NCI-H1105 treated with DMSO at 0.1 percent for 48 hours (cell line): ENCODE results near the gene PARD3.
"Not testable (repeated sequence)": the region's sequence is repeated elsewhere in the genome, so short reads cannot be mapped to it uniquely, and the experiment has no call there.

Experiments
- DNase-seq: peaks from one replicate; lab custom pipeline; 2025; lab: John Stamatoyannopoulos, UW

The PARD3 gene

GRCh38 chr10:34423673-34424625 lies 391.1 kb downstream of the PARD3 start:
- DNase-seq = no peak

- DNase-seq = no peak
Observed at GRCh38 chr10:34420795-34421194, 394.3 kb downstream of the PARD3 start.

DNA sequence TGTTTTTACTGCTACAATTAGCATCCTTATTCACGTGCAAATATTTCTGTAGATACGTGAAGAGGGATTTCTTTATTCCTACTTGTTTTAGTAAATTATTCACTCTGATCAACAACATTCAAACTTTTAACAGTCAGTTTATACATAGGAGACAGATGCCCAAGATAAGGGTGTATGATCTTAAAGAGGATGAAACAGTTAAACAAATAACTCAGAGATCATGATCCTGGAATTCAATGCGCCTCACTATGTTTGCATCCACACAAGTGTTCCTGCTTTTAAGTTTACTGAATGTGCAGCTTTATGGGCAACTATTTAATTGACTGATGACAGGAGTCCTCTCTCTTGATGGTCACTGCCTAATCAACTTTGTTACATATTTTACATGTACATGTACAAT lies 394.8 kb downstream of the PARD3 start:
- DNase-seq = no peak

- no peak for DNase-seq
Observed at GRCh38 chr10:34415039-34415438, 400.1 kb downstream of the PARD3 start.

DNA sequence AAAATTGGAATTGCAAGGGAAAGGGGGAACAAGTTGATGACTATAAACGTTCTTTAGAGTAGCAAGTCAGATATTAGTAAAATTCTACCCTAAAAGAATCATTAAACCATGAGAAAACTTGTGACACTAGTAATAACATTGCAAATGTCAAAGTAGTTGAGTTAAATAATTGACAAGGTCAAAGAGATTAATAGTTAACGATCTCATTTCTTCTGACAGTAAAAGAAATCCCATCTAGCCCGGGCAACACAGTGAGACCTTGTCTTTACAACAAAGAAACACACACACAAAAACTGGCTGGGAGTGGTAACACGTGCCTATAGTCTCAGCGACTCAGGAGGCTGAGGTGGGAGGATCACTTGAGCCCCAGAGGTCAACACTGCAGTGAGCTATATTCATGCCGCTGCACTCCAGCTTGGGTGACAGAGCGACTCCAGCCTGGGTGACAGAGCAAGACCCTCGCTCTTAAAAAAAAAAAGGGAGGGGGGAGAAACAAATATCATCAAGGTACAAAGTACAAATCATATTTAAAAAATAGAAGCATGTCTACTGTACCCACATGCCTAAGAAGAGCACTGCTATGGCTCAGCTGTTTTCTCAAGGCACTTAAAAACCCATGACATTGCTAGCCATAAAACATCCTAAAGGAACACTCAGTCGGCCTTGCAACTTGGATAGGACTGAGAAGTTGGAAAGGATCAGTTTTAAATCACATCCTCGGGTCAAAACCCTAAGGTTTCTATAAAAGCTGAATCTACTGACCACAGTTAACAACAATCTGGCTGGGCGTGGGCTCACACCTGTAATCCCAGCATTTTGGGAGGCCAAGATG lies 401.1 kb downstream of the PARD3 start:
- DNase-seq = no peak

DNA sequence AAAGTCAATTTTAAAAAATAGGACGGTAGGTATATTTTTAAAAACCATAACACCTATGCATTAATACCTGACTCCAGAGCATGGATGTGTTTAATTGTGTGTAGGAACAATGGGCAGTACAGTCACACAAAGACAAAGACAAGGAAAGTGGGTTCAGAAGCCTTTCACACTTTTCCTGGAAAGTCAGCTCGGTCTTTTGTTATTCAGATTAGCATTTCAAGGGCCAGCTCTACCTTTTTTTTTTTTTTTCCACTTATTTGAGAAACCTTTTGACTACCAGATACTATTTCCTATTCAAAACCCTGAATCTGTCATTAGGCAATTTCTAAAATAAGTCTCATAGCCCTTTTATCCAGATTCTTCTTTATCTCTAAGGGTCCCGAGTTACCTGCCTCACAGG lies 401.9 kb downstream of the PARD3 start:
- DNase-seq = no peak

- no peak for DNase-seq
Observed at GRCh38 chr10:34408956-34409355, 406.1 kb downstream of the PARD3 start.

- no peak for DNase-seq
Observed at GRCh38 chr10:34408381-34408780, 406.7 kb downstream of the PARD3 start.

GRCh38 chr10:34407324-34407805 lies 407.7 kb downstream of the PARD3 start:
- DNase-seq = no peak

- no peak for DNase-seq
Observed at GRCh38 chr10:34406463-34407323, 408.4 kb downstream of the PARD3 start.

DNA sequence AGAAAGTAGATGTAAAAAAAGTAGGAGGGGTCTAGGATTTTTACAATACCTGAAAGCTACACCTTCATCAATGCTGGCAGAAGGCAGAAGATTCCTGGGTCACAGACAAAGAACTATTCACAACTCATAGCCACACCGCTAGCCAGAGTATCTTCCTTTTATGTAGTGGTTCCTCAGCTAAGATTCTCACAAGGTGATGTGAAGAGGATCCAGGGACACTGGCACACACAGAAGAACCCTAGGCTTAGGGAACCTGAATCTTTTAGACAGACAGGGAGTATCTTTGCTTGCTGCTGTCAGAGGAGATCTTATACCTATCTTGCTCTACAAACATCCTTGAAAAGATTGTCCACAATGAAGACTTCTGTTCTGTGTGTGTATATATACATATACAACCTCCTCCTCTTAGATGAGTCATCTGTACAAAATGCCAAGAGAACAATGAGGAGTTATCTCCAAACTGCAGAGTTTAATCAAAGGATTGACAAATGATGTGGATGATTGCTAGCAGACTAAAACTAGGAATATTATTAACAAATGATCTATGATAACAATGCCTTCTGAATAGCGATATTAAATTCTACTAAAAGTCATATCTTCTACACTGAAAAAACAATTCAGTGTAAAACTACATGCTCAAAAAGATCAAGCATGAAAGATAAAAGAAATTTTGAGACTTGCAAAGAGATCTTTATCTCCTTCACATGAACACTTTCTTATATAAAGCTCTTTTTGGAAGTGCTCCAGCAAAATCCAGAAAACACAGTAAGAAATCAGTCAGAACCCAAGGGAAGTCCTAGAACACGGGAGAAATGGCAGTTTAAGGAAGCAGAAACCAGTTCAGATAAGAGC lies 409.3 kb downstream of the PARD3 start:
- no peak for DNase-seq

- no peak for DNase-seq
Observed at GRCh38 chr10:34403512-34403911, 411.6 kb downstream of the PARD3 start.

GRCh38 chr10:34400075-34400474 lies 415.0 kb downstream of the PARD3 start:
- DNase-seq = no peak

DNA sequence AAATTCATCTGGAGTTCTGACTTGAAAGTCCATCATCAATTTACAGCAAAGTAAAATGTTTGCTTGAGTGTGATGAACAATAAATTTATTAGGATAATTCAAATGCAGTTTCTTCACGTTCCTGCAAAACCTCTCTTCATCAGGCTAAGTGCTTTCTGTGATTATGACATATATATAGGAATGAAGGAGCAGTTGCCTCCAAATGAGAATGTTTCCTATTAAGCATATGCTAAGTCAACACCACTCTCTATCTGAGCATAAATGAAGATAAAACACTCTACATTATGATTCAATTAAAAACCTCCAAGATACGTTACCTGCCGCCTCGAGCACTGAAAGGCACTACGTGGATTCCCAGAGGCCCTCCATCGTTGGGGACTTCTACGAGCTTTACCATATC lies 416.1 kb downstream of the PARD3 start:
- no peak for DNase-seq

GRCh38 chr10:34397324-34397723 lies 417.8 kb downstream of the PARD3 start:
- no peak for DNase-seq

DNA sequence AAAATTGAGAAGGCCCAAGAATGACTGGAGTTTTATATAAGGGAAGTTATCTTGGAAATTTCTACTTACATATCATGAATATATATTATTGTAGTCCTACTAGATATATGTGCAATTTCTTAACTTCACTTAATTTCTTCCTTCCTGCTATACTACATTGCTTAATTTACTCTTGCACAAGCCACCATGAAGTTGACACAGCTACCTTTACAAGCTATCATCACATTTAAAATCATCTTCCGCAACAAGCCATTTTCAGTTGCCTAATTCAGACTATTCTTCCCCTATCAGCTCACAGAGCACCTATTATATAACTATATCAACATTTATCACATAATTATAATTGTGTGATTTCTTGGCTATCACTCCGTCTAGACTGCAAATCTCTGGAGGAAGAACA lies 418.4 kb downstream of the PARD3 start:
- DNase-seq = no peak

GRCh38 chr10:34392641-34393170 lies 422.4 kb downstream of the PARD3 start:
- DNase-seq = no peak

DNA sequence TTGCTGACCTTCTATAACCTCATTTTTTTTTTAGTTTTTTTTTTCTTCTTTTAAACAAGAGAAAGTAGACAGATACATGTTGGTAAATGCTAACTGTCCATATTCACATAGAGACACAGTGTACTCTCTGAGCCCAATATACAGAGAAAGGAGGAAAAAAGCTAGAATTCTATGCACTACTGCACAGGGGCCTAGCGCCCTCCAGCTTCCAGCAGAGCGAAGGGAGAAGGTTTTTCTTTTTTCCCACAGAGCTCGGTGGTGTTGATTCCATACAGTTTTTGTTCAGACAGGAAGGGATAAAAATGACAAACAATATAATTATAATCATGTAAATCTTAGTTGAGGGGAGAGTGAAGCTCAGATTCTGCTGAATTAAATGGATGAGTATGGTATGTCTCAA lies 423.9 kb downstream of the PARD3 start:
- not testable (repeated sequence) for DNase-seq

DNA sequence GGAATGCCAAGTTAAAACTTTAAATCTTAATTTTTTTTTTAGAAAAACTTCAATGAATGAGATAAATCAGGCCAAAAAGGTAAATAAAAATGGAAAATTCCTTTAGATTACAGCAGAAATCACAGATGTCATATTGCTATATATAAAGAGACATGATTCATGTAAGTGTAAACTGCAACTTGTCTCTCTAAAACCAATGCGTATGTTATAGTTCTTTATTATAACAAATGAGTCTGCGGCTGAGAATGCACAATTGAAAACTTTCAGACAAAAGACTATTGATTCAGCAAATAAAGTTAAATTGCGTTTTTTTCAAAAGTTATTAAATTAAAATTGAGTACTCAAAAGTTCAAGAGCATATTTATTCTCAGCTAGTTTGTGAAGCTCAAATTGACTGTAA lies 425.3 kb downstream of the PARD3 start:
- no peak for DNase-seq

DNA sequence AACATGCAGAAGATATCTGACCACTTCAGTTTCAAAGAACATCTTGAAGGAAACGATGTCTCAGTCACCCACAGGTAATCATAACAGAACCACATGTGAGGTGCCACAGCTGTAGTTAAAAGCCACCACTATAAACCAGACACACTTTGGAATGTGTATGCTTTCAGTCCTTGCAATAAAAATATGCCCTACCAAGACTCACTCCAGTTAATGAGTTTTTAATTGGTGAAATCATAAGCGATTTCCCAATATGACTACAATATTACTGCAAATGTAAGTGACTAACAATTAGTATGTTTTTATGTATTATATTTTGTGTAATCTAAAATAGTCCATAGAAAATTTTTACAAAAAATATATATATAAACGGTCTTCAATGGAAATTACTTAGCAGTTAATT lies 428.2 kb downstream of the PARD3 start:
- no peak for DNase-seq

- DNase-seq = no peak
Observed at GRCh38 chr10:34384372-34384771, 430.7 kb downstream of the PARD3 start.
